K562 (cell line): ENCODE data around the gene GANAB.

Source experiments
- ERF ChIP-seq: fragments of 450-650 bp; formaldehyde crosslinking; IDR thresholded peaks from 2 replicates; pipeline ENCODE4 v1.4.0; 2020; ENCODE audit warnings: mild to moderate bottlenecking, mixed read lengths
- KDM1A ChIP-seq, 2 experiments: fragments of 450-650 bp; IDR thresholded peaks; 2 replicates each; pipeline ENCODE4 v1.6.1; 2016; ENCODE audit warnings: mild to moderate bottlenecking in 2 of 2
- NFIC ChIP-seq: fragments of 450-650 bp; IDR thresholded peaks from 2 replicates; pipeline ENCODE4 v1.6.1; 2017; ENCODE audit warnings: mild to moderate bottlenecking, inconsistent platforms
- ZFX ChIP-seq: sonication (generic); formaldehyde crosslinking; IDR thresholded peaks from 2 replicates; pipeline ENCODE4 v1.8.0; 2022; ENCODE audit warnings: mild to moderate bottlenecking, missing genetic modification reagents, moderate library complexity

DNA sequence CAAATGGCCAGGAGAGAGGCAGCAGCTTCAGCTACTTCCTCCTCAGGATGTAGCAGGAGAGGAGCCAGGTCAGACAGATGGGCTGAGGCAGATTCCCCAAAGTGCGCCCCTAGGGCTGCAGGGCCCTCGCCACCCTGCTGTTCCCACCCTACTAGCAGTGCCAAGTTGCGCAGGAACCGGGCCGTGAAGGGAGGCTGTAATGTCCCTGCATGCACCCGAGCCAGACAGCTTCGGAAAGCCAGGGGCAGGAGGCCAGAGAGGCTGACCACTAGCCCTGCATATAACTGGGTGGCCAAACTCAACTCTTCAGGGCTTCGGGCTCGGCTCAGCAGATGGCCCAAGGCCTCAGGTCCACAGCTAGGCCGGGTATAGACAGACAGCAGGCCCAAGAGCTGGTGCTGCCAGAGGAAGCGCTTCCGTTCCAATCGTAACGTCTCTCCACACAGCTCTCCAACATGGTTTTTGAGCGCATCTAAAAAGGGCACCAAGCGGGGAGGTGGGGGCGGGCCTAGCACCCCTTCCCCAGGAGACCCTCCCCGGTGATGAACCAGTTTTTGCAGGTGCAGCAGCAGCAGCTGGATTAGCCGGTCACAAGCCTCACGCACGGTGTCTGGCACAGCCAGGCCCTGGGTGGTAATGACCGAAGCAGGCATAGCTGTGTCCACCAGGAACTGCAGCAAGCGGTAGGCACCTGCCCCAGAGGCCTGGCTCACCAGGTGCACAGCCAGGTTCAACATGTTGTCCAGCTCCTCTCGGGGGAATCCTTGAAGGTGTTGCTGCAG, 2.0 kb upstream of the GANAB start:
- TF ChIP-seq NFIC: no peak
- TF ChIP-seq ZFX (CRISPR knock-in tag): no peak; the same call in 1 of the 2 replicates
- TF ChIP-seq ERF (CRISPR knock-in tag): no peak
- no peak for TF ChIP-seq KDM1A (IDR thresholded peaks at IDR 0.05)
